ENCODE measurements around the gene PCNT.

The PCNT gene, protein sequence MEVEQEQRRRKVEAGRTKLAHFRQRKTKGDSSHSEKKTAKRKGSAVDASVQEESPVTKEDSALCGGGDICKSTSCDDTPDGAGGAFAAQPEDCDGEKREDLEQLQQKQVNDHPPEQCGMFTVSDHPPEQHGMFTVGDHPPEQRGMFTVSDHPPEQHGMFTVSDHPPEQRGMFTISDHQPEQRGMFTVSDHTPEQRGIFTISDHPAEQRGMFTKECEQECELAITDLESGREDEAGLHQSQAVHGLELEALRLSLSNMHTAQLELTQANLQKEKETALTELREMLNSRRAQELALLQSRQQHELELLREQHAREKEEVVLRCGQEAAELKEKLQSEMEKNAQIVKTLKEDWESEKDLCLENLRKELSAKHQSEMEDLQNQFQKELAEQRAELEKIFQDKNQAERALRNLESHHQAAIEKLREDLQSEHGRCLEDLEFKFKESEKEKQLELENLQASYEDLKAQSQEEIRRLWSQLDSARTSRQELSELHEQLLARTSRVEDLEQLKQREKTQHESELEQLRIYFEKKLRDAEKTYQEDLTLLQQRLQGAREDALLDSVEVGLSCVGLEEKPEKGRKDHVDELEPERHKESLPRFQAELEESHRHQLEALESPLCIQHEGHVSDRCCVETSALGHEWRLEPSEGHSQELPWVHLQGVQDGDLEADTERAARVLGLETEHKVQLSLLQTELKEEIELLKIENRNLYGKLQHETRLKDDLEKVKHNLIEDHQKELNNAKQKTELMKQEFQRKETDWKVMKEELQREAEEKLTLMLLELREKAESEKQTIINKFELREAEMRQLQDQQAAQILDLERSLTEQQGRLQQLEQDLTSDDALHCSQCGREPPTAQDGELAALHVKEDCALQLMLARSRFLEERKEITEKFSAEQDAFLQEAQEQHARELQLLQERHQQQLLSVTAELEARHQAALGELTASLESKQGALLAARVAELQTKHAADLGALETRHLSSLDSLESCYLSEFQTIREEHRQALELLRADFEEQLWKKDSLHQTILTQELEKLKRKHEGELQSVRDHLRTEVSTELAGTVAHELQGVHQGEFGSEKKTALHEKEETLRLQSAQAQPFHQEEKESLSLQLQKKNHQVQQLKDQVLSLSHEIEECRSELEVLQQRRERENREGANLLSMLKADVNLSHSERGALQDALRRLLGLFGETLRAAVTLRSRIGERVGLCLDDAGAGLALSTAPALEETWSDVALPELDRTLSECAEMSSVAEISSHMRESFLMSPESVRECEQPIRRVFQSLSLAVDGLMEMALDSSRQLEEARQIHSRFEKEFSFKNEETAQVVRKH (N-terminal part only)

DNA sequence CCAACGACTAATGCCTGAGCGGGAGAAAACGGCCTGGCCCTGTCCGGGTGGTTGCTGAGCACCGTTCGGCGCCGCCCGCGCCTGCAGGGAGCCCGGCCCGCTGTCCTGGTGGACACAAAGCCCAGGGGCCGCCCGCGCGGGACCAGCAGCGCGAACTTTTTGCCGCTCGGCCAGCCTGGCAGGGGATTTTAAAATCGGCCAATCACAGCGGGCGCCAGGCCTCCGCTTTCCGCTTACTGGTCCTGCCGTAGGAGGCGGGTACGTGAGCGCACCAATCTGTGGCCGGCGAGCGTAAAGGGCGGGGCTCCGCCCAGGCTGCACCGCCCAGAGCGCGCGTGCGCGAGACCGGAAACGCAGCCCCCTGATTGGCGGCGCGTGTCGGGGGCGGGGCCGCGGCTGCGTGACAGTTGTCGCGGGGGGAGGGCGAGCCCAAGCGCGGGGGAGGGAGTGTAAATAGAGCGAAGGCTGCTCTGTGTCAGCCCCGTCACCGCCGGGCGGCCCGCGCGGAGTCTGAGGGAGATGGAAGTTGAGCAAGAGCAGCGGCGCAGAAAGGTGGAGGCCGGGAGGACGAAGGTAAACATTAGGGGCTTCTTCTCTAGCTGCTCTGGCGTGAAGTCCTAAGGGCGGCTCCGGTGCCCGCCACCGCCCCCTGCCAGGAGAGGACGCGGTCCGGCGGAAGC is at the start of gene PCNT, which contains the start of gene C21orf58:
Gene PCNT, plus strand, starts transcription at position 447 of the 680 bp plus-strand sequence. Its CDS starts 73 bp downstream, at position 520.
Gene C21orf58, minus strand, starts transcription at position 161 of the 680 bp plus-strand sequence. CDS start 1,132 bp downstream, outside the sequence.
- DNase-seq: peak; percentile 98

GRCh38 chr21:46274797-46275390 is 49.1 kb upstream of the PCNT start:
- no peak for DNase-seq

DNA sequence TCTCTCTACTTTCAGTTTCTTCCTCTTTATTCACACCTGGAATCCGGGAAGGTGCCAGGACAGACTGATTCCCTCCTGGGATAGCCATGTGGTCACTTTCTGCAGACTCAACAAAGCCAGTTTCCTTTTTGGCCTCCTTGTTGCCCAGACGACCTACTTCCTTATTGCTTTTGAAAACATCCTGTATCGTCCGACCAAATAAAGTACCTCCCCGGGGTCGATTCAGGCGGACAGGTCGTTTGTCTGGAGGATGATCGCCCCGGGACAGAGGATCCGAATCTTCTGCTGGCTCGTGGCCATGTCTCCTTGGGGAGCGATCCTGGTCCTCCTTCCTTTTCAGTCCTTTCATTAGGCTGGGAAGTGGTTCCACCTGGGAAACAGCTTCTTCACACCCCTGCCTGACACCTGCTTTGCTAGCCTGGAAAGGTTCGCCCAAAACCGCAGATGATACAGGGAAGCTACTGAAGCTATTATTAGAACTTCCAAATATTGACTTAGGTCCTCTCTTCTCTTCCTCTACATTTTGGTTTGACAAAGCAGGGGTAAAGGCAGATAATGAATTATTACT is 39.8 kb upstream of the PCNT start:
- no peak for DNase-seq

GRCh38 chr21:46284733-46285132 is 39.2 kb upstream of the PCNT start:
- no peak for DNase-seq

- no peak for DNase-seq
Measured at GRCh38 chr21:46285206-46285661, 38.7 kb upstream of the PCNT start, which contains the start of gene MCM3AP. Gene MCM3AP, minus strand, starts transcription at chr21:46285611. Its CDS starts 325 bp downstream, at chr21:46285286.

DNA sequence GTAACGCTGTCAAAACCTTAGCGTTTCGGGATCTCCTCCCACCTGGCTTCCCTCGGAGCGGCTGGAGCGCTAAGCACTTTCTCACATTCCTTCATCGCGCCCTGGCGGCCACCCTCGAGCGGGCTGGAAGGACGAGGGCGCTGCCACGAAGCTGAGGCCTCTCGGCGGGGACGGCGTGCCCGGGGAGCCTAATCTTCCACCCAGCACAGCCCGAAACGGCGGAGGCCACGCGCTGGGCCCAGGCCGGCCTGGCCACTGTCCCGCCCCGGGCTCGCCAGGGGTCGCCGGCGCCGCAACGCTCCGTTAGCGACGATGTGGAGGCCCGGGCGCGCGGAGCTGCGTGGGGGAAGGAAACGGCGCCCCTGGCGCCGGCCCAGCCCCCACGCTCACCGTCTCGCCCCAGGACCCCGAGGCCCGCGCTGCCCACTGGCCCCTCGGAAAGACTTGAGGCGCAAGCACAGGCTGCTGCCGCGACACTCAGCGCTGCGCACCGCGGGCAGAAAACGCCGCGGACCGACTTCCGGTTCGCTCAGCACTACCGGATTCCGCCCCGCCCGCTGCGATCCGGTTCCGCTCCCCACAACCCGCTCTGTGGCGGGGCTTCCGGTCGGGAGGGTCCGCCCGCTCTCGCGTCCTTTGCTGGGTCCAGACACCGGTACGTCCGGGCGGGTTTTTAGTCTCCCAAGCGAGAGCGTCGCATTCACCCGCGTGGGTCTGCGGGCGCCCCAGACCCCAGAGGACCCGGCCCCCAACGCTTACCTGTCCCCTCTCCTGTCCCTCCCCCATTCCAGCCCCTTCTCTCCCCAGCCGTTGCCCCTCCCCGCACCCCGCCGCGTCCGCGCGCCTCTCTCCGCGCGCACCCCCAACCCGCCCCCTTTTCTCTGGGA is 38.0 kb upstream of the PCNT start, which contains the start of gene YBEY:
Gene YBEY, plus strand, starts transcription at position 582 of the 887 bp plus-strand sequence. CDS start 572 bp downstream, outside the sequence.
- DNase-seq: peak; percentile 88

- DNase-seq: no peak
Measured at GRCh38 chr21:46286648-46287002, 37.3 kb upstream of the PCNT start.

GRCh38 chr21:46287541-46287940 is 36.4 kb upstream of the PCNT start:
- no peak for DNase-seq

- DNase-seq: no peak
Measured at GRCh38 chr21:46289655-46290179, 34.2 kb upstream of the PCNT start.

DNA sequence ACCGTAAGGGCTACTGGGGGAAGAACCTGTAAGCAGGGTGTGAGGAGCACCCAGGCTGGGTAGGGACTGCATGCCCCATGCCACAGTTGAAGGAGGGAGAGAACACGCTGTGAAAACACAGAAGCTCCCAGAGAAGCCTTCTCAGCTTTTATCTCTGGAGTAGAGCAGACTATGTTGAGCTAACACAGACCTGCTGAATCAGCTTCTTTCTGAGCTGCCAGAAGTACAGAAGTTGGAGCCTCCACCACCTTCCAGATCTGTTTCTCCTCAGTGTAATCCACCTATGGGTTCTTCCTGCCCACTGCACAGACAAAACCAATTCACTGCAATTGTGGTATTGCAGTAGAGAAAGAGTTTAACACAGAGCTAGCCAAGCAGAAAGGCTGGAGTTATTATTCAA is 32.4 kb upstream of the PCNT start:
- no peak for DNase-seq

- no peak for DNase-seq
Measured at GRCh38 chr21:46294647-46295176, 29.2 kb upstream of the PCNT start.

DNA sequence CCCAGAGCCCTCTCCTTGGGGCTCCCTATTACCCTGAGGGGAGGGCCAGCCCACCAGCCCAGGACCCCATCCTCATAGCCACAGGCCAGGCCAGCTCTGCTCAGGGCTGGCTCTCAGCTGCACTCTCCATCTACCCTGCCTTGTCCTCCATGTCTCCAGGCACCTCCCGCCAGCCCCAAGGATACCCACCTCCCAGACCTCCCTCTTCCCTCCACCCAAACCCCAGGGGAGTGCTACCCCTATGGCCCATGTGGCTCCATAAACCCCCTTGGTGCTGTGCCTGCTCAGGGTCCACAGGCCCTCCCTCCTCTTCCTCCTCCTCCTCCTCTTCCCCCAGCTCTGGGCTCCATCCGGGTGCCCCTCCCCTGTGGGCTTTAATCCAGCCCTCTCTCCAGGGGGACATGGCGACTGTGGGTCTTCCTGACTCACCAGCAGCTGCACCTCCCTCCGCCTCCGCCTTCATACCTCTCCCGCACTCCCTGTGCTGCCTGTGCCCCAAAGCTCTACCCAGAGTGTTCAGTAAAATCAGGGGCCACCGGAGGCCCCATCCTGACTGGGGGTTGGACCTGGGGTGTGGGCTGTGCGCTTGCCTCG is 28.7 kb upstream of the PCNT start:
- DNase-seq: no peak

DNA sequence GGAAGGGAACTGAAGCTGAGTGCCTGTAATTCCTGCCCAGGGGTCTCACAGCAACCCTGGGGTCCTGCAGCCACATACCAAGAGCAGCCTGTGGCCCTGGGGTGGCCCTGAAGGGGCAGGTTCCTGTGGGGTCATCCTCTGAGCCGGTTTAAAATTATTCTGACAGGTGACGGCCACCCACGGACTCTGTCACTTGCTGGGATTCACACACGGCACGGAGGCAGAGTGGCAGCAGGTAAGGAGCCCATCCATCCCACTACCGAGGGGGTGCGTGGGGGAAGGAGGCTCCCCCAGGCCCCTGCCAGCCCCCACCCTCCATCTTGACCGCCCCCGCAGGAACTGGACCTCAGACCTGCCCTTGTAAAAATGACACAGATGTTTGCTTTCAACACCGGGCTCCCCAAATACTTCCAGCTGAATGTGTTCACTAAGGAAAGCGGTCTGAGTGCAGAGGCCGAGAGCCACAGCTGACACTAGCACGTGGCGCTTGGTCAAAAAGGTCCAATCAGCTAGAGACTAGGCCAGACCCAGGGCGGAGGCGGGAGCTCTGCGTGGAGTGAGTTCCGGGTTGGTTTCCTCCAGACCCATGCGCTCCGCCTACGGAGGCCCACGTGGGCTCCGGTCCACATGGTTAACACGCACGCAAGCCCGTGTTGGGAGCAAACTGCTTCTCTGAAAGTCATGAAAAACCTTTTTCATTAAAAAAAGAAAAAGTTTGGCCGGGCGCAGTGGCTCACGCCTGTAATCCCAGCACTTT is 27.8 kb upstream of the PCNT start:
- peak; percentile 57 for DNase-seq

- no peak for DNase-seq
Measured at GRCh38 chr21:46297338-46298271, 26.4 kb upstream of the PCNT start.

DNA sequence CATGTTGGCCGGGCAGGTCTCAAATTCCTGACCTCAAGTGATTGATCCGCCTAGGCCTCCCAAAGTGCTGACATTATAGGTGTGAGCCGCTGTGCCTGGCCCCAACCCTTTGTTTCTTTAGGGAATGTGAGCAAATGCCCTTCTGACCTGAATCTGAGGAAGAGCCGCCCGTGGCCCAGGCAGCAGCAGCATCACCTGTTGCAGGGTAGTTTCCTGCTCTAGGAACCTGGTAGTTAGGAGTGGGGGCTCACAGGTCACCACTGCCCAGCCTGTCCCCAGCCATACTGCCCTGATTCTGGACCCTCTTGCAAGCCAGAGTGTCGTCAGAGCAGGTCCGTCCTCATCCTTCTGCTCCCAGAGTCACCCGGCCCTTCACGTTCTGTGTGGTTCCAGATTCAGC is 24.8 kb upstream of the PCNT start:
- DNase-seq: no peak

DNA sequence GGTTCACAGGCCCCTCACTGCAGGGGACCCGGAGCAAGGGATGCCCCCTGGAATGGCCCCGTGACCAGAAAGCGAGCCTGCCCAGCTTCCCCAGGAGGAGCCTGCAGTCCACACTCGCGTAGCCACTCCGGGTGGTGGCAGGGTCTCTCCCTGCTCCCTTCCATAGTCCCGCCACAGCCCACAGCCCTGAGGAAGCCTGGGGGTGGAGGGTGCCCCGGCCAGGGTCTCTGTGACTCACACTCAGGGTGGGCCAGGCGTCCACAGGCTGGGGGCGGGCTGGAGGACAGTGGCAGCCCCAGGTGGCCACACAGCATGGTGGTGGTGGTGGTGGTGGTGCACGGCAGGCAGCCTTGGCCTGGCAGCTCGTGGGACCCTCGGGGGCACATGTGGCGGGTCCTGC is 22.2 kb upstream of the PCNT start:
- no peak for DNase-seq

GRCh38 chr21:46304437-46304836 is 19.5 kb upstream of the PCNT start:
- DNase-seq: no peak

Data from stimulated activated CD4-positive, alpha-beta T cell treated with anti-CD3 and anti-CD28 coated beads, Interleukin-4, amount 100 ng/mL, for 1 hour (primary cell).